Measurements from ENCODE around the gene RFLNA.

DNA sequence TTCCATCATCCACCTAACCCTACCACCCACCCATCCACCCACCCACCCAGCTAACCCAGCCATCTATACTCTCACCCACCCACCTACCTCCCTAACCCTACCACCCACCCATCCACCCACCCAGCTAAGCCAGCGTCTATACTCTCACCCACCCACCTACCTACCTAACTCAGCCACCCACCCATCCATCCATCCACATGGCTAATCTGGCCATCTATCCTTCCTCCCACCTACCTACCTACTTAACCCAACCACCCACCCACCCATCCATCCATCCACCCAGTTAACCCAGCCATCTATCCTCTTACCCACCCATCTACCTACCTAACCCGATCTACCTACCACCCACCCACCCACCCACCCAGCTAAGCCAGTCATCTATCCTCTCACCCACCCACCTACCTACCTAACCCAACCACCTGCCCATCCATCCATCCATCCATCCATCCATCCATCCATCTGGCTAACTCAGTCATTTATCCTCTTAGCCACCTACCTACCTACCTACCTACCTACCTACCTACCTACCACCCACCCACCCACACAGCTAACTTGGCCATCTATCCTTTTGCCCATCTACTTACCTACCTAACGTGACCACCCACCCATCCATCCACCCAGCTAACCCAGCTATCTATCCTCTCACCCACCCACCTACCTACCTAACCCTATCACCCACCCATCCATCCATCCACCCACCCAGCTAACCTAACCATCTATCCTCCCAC is 44.1 kb downstream of the RFLNA start:
- no peak for TF ChIP-seq TAF1 (IDR thresholded peaks at IDR 0.05; ENCODE audit: borderline replicate concordance, insufficient read depth, low read length)
- no peak for TF ChIP-seq POLR2AphosphoS5 (IDR thresholded peaks at IDR 0.05; ENCODE audit: low read depth, low read length)

Data from PFSK-1 (cell line).